Activated T-cell treated with anti-CD3 and anti-CD28 coated beads for 1 hour (primary cell): ENCODE results near the gene SLC18A2.
"Not testable (repeated sequence)": the region's sequence is repeated elsewhere in the genome, so short reads cannot be mapped to it uniquely, and the experiment has no call there.

Experiments
- DNase-seq: peaks from one replicate; pipeline ENCODE4 v3.0.0-alpha.2; 2020; ENCODE audit warnings: low read depth

The SLC18A2 gene

GRCh38 chr10:117262903-117263293 is 22.0 kb downstream of the SLC18A2 start:
- DNase-seq: no peak

GRCh38 chr10:117264782-117265181 is 23.9 kb downstream of the SLC18A2 start:
- no peak for DNase-seq

DNA sequence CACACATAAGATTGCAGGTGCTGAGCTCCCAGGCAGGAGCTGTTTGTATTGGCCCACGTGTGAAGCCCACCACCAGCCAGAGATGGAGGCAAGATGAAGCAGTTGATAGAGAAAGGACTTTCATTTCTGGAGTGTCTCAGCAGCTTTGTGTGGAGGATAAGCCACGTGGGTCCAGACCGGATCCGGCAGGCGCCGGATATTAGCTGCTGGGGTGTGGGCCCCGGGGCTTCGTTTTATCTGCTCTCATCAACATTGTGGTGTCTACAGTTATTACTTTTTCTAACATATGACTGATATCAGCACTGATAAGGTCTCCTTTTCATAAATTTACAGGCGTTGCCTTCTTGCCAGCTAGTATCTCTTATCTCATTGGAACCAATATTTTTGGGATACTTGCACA is 25.5 kb downstream of the SLC18A2 start:
- no peak for DNase-seq

DNA sequence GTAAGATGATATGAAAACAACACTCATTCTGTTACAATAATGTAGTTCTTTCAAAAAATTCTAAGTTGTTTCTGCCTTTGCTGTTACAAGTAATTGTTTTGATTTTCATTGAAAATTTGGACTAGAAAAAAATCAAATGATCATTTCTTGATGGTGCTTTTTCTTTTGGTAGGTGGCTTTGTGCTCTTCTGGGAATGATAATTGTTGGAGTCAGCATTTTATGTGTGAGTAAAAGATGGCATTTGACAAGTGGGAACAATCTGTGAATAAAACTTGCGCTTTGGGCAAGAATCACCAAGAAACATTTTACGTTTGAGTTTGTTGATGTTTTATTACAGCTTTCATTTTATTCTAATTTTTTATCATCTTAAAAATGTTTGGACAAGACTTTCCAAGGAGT is 25.9 kb downstream of the SLC18A2 start:
- DNase-seq: no peak

GRCh38 chr10:117268258-117268657 is 27.3 kb downstream of the SLC18A2 start:
- DNase-seq: no peak

DNA sequence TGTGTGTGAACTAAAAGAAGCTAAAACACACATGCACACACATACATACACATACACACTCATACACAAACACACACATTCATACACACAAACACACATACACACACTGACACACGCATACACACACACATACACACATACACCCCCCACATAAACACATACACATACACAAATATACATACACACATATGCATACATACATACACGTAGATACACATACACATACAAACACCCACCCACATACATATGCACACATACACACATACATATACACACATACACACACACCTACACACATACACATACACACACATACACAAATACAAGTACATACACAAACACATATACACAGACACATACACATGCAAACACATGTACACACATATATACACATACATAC is 28.0 kb downstream of the SLC18A2 start:
- DNase-seq: no peak

GRCh38 chr10:117271427-117271826 is 30.5 kb downstream of the SLC18A2 start:
- no peak for DNase-seq

DNA sequence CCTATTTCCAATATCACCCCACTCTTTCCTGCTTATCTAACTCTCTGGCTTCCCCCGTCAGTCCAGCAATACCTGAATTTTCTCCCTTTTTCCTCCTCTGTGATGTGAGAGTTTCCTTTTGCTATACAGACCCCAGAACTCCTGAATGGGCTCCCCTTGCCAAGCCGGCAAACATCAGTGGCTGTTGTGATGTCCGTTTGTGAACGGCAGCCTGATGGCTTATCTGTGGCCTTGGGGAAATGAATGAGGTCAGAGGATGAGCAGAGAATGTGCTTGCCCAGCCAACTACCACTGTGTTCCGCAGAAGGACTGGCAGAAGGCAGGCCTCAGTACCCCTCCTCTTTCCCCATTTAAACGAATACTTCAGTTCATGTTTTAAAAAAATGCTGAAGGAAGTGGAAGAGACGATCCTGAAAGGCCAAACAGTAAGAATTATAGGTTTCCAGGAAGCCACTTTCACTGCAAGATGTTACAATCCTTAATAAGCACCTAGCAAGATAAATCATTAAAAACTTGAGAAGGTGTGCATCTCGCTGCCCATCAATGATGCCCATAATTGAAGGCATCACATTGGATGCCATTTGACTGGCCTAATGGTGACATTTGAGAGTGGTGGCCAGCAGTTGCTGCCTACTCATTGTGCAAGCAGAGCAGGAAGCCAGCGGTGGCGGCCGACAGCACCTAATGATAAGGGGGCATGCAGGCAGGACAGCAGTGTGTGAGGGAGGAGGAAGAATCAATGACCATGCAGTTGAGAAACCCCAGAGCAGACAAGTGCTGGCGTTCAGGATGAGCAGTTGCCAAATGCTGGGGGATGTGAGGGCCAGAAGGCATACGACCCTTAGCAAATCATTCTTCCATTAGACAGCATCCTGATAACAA is 31.5 kb downstream of the SLC18A2 start:
- no peak for DNase-seq

DNA sequence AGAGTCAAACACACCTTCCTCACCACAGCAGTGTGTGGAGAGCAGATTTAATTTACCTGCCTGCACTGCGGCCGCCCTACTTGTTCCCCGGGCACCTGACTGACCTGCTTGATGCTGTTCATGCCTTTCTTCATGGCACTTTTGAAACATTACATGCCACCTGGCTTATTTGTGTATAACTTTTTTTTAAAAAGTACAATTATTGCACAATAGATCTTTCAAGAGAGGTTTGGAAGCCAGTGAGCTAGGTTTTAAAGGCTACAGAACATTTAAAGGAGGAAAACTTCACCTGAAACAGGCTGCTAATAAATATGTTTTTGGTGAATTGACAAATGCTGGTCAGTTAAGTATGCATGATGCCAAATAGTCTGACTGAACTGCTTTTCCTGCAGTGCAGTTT is 33.1 kb downstream of the SLC18A2 start:
- DNase-seq: no peak

DNA sequence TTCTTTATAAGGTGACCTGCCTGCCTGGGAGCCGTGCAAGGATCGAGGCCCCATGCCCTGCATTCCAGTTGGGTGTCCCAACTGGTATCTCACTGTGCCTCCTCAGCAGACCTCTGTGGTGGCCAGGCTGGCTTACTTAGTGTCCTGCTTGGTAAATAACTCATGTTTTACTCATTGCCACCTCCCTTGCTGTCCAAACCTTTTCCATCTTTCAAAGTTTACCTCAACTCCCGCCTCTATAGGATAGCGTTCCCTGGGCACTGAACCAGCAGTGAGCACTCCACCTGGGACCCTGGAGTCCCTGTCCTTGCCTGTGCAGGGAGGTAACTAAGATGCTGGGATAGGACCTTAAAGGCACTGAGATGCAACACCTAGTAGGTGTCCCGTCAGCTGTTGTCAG is 33.6 kb downstream of the SLC18A2 start:
- DNase-seq: no peak

DNA sequence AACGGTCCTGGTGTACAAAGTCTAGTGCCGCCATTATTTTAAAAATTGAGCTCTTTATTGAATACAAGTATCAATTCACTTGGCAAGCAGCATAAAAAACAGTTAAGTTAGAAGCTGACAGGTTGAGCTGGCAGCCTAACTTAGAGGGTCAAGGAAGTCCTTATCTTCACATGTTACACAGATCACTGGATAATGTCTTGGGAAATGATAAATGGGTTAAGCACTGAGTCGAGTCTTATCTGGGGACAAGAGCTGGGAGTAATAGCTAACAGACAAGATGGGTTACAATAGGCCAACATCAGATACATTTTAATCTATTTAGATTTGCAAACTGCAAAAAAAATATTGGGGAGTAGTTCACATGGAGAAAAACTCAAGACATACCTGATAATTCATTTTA is 34.2 kb downstream of the SLC18A2 start:
- no peak for DNase-seq

DNA sequence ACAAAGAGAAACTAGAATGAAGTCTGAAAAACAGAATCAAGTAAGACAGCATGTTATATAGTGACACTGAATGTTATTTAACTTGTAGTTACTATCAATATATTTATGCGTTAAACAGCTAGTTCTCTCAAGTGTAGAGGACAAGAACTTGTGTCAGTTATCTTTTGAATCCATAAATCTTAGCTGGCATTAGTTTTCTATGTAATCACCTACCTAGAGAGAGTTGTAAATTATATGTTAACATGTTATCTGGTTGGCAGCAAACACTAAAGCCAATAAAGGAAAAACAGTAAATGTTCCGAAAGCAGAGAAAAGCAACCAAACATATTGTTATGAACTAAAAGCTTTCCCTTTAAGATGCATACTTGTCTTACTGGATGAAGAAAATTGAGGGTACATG is 36.8 kb downstream of the SLC18A2 start:
- DNase-seq: no peak

GRCh38 chr10:117284716-117285494 is 44.0 kb downstream of the SLC18A2 start:
- no peak for DNase-seq

- DNase-seq: not testable (repeated sequence)
These were observed 50.0 kb downstream of the SLC18A2 start for GRCh38 chr10:117290872-117291271.

DNA sequence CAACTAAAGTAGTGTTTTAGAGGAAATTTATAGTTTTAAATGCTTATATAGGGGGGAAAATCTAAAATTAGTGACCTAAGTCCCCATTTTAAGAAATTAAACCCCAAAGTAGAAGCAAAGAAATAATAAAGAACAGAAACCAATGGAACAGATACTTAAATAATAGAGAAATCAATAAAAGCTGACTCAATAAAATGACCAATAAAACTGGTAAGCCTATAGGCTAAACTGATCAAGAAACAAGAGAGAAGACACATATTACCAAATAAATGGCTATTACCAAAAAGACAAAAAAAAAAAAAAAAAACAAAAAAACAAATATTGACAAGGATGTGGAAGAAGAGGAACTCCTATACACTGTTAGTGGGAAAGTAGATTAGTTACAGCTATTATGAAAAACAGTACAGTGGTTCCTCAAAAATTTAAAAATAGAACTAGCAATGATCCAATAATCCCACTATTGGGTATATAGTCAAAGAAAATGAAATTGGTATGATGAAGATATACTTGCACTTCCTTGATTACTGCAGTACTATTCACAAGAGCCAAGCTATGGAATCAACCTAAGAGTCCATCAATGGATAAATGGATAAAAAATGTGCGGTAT is 53.2 kb downstream of the SLC18A2 start:
- DNase-seq: no peak

GRCh38 chr10:117294735-117295134 is 53.8 kb downstream of the SLC18A2 start:
- no peak for DNase-seq

GRCh38 chr10:117298219-117298618 is 57.3 kb downstream of the SLC18A2 start:
- no peak for DNase-seq

DNA sequence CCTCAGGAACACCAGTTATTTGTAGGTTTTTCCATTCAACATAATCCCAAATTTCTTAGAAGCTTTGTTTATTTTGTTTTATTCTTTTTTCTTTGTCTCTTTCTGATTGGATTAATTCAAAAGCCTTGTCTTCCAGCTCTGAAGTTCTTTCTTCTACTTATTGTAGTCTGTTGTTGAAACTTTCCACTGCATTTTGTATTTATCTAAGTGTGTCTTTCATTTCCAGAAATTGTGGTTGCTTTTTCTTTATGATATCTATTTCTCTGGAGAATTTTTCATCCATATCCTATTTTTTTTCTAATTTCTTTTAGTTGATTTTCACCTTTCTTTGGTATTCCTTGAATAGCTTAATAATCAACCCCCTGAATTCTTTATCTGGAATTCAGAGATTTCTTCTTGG is 58.5 kb downstream of the SLC18A2 start:
- no peak for DNase-seq

- DNase-seq: no peak
These were observed 59.8 kb downstream of the SLC18A2 start for GRCh38 chr10:117300671-117301070.

DNA sequence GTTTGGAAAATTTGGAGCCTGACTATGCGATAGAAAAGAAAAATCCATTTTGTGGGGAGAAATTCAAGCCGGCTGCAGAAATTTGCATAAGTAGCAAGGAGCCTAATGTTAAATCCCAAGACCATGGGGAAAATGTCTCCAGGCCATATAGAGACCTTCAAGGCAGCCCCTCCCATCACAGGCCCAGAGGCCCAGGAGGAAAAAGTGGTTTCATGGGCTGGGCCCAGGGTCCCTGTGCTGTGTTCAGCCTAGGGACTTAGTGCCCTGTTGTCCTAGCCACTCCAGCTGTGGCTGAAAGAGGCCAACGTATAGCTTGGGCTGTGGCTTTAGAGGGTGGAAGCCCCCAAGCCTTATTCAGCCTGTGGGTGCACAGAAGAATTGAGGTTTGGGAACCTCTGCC is 62.5 kb downstream of the SLC18A2 start:
- not testable (repeated sequence) for DNase-seq

GRCh38 chr10:117306674-117307073 is 65.8 kb downstream of the SLC18A2 start:
- no peak for DNase-seq

DNA sequence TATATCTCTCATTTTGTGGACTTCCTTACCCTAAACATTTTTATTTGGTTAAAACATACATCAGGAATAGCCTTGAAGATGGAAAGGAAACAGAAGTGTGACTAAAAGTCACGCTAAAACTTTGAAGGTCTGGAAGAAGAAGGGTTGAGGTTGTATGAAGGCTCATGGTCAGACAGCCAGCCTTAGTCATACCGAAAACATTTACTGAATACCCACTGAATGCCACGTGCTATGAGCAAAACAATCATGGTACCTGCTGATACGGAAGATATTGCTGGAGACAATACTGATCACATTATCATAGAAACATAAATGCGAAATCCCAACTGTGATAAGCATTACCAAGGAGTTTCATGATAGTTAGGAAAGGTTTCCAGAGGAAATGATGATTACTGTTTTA is 70.3 kb downstream of the SLC18A2 start:
- no peak for DNase-seq

- no peak for DNase-seq
These were observed 71.5 kb downstream of the SLC18A2 start for GRCh38 chr10:117312430-117312829.
